CD4-positive, alpha-beta T cell treated with Interleukin-17A for 4 hours (primary cell): ENCODE data around the gene ELF5.

Source experiments
- DNase-seq: peaks from one replicate; pipeline ENCODE4 v3.0.0-alpha.2; 2020; ENCODE audit warnings: mixed read lengths

Gene ELF5

GRCh38 chr11:34448223-34448994 lies 65.2 kb downstream of the ELF5 start:
- DNase-seq: no peak

- no peak for DNase-seq
Observed at GRCh38 chr11:34447044-34447443, 66.5 kb downstream of the ELF5 start.

GRCh38 chr11:34446386-34446785 lies 67.2 kb downstream of the ELF5 start:
- DNase-seq: no peak

GRCh38 chr11:34445956-34446355 lies 67.6 kb downstream of the ELF5 start:
- no peak for DNase-seq

- DNase-seq: no peak
Observed at GRCh38 chr11:34444428-34444827, 69.2 kb downstream of the ELF5 start.

- no peak for DNase-seq
Observed at GRCh38 chr11:34443136-34443535, 70.5 kb downstream of the ELF5 start.

GRCh38 chr11:34441814-34442213 lies 71.8 kb downstream of the ELF5 start:
- no peak for DNase-seq

GRCh38 chr11:34439610-34440198 lies 73.9 kb downstream of the ELF5 start:
- no peak for DNase-seq

GRCh38 chr11:34438529-34439507 lies 74.8 kb downstream of the ELF5 start, which contains the start of gene CAT:
CAT (plus strand) TSS chr11:34438934; CDS start chr11:34439014, 80 bp downstream.
- peak; percentile 99 for DNase-seq

GRCh38 chr11:34437224-34438125 lies 76.1 kb downstream of the ELF5 start:
- DNase-seq: no peak

- DNase-seq: no peak
Observed at GRCh38 chr11:34433899-34434298, 79.7 kb downstream of the ELF5 start.

- DNase-seq: no peak
Observed at GRCh38 chr11:34432822-34433221, 80.8 kb downstream of the ELF5 start.

- no peak for DNase-seq
Observed at GRCh38 chr11:34431979-34432378, 81.6 kb downstream of the ELF5 start.
